GM23338 (cell line): ENCODE data around the gene TBL3. TPM values are rescaled to one million over a fixed set of nuclear protein-coding genes. Genes with fewer than 3 reads are reported as not detected.
A peak's percentile ranks its signal among the peaks of the same experiment; 100 is the strongest.

Experiments
- ATAC-seq: fragments of 200-7000 bp; cut with Tn5 transposase; 3 replicates; pipeline ENCODE4 v1.9.1; 2020
- DNase-seq: peaks from one replicate; pipeline ENCODE4 v3.0.0-alpha.2; 2015; ENCODE audit warnings: low spot score
- H2AFZ ChIP-seq: fragments of 200-600 bp; sonication (generic); 2 replicates; pipeline ENCODE4 v1.8.0; 2016; ENCODE audit warnings: antibody characterized with exemption, mild to moderate bottlenecking, moderate library complexity
- H3F3A ChIP-seq: fragments of 200-600 bp; sonication (generic); replicated peaks from 2 replicates; pipeline ENCODE4 v1.8.0; 2017; ENCODE audit warnings: antibody characterized with exemption, mixed run types, low read depth
- H3K27ac ChIP-seq: fragments of 200-600 bp; sonication (generic); 2 replicates; pipeline ENCODE4 v1.6.1; 2016; ENCODE audit warnings: low read depth
- H3K27me3 ChIP-seq: fragments of 200-600 bp; sonication (generic); 2 replicates; pipeline ENCODE4 v1.8.0; 2016; ENCODE audit warnings: mild to moderate bottlenecking, mixed run types, moderate library complexity; ENCODE audit not compliant: insufficient read depth
- H3K36me3 ChIP-seq: fragments of 200-600 bp; sonication (generic); 2 replicates; pipeline ENCODE4 v1.8.0; 2016; ENCODE audit warnings: mild to moderate bottlenecking; ENCODE audit not compliant: insufficient read depth
- H3K4me1 ChIP-seq: fragments of 200-600 bp; sonication (generic); 2 replicates; pipeline ENCODE4 v1.8.0; 2016; ENCODE audit warnings: mild to moderate bottlenecking, moderate library complexity; ENCODE audit not compliant: insufficient read depth
- H3K4me2 ChIP-seq: fragments of 200-600 bp; sonication (generic); 2 replicates; pipeline ENCODE4 v1.7.1; 2017; ENCODE audit warnings: mixed run types
- H3K4me3 ChIP-seq: fragments of 200-600 bp; sonication (generic); 2 replicates; pipeline ENCODE4 v1.6.1; 2016; ENCODE audit warnings: mixed run types
- H3K79me2 ChIP-seq: fragments of 200-600 bp; sonication (generic); replicated peaks from 2 replicates; pipeline ENCODE4 v1.8.0; 2017; ENCODE audit warnings: mild to moderate bottlenecking; ENCODE audit not compliant: insufficient read depth
- H3K9me2 ChIP-seq: fragments of 200-600 bp; sonication (generic); 2 replicates; pipeline ENCODE4 v1.8.0; 2017; ENCODE audit not compliant: insufficient read depth
- H4K20me1 ChIP-seq: fragments of 200-600 bp; sonication (generic); replicated peaks from 2 replicates; pipeline ENCODE4 v1.8.0; 2017; ENCODE audit warnings: mild to moderate bottlenecking; ENCODE audit not compliant: insufficient read depth
- H3K27ac Mint-ChIP-seq: 2 replicates; pipeline ENCODE4 v1.8.0; 2020; ENCODE audit warnings: inconsistent platforms, mild to moderate bottlenecking, moderate library complexity, mixed read lengths
- H3K27me3 Mint-ChIP-seq: 3 replicates; pipeline ENCODE4 v1.8.0; 2022; ENCODE audit warnings: low read depth, mild to moderate bottlenecking, moderate library complexity, mixed read lengths, inconsistent platforms; ENCODE audit not compliant: insufficient read depth, poor library complexity
- H3K36me3 Mint-ChIP-seq: 3 replicates; pipeline ENCODE4 v1.8.0; 2021; ENCODE audit warnings: low read depth, mild to moderate bottlenecking, inconsistent platforms, moderate library complexity, mixed read lengths
- H3K4me1 Mint-ChIP-seq: 3 replicates; pipeline ENCODE4 v1.8.0; 2020; ENCODE audit warnings: mild to moderate bottlenecking, inconsistent platforms, mixed read lengths
- H3K4me3 Mint-ChIP-seq: 3 replicates; pipeline ENCODE4 v1.8.0; 2021; ENCODE audit warnings: moderate library complexity, mild to moderate bottlenecking, inconsistent platforms, mixed read lengths
- H3K9me3 Mint-ChIP-seq: 3 replicates; pipeline ENCODE4 v1.8.0; 2020; ENCODE audit warnings: moderate library complexity, mild to moderate bottlenecking, inconsistent platforms, mixed read lengths
- CREB1 ChIP-seq: fragments of 250-450 bp; sonication (Bioruptor Pico); IDR thresholded peaks from 2 replicates; pipeline ENCODE4 v1.5.0; 2020; ENCODE audit warnings: low read depth, mild to moderate bottlenecking, moderate library complexity
- CTCF ChIP-seq, 2 experiments: fragments of 200-600 bp in 1 of 2; sonication (generic) in 1 of 2; conservative IDR thresholded peaks; 2 replicates each; pipeline versions ENCODE4 v1.5.1 to v1.6.1; 2016 to 2017; ENCODE audit warnings: antibody characterized with exemption in 2 of 2, low read depth in 2 of 2, mild to moderate bottlenecking in 2 of 2, moderate library complexity in 1 of 2
- ETS1 ChIP-seq: IDR thresholded peaks from 2 replicates; pipeline ENCODE4 v1.6.1; 2016; ENCODE audit warnings: antibody characterized with exemption
- EZH2 ChIP-seq: fragments of 200-600 bp; sonication (generic); IDR thresholded peaks from one replicate; pipeline ENCODE4 v1.8.0; 2017; ENCODE audit warnings: antibody characterized with exemption, mild to moderate bottlenecking, low read depth; ENCODE audit not compliant: unreplicated experiment
- EZH2phosphoT487 ChIP-seq: fragments of 200-600 bp; sonication (generic); IDR thresholded peaks from one replicate; pipeline ENCODE4 v1.8.1; 2018; ENCODE audit warnings: antibody characterized with exemption; ENCODE audit not compliant: unreplicated experiment
- JUNB ChIP-seq: IDR thresholded peaks from one replicate; pipeline ENCODE4 v1.6.1; 2016; ENCODE audit warnings: antibody characterized with exemption; ENCODE audit not compliant: unreplicated experiment
- NANOG ChIP-seq: IDR thresholded peaks from 2 replicates; pipeline ENCODE4 v1.6.1; 2016; ENCODE audit warnings: antibody characterized with exemption, borderline replicate concordance
- REST ChIP-seq: IDR thresholded peaks from one replicate; pipeline ENCODE4 v1.6.1; 2018; ENCODE audit warnings: antibody characterized with exemption; ENCODE audit not compliant: unreplicated experiment
- STAT1 ChIP-seq: IDR thresholded peaks from one replicate; pipeline ENCODE4 v1.6.1; 2016; ENCODE audit warnings: antibody characterized with exemption; ENCODE audit not compliant: unreplicated experiment
- ZNF114 ChIP-seq: fragments of 250-450 bp; sonication (Bioruptor Pico); IDR thresholded peaks from 2 replicates; pipeline ENCODE4 v1.5.0; 2020; ENCODE audit warnings: mild to moderate bottlenecking, moderate library complexity
- ZNF331 ChIP-seq: fragments of 250-450 bp; sonication (Bioruptor Pico); IDR thresholded peaks from 2 replicates; pipeline ENCODE4 v1.5.0; 2020; ENCODE audit warnings: low read depth, mild to moderate bottlenecking, moderate library complexity
- ZNF462 ChIP-seq: fragments of 250-450 bp; sonication (Bioruptor Pico); IDR thresholded peaks from 2 replicates; pipeline ENCODE4 v1.5.0; 2020; ENCODE audit warnings: mild to moderate bottlenecking, moderate library complexity
- polyA plus RNA-seq: library from polyadenylated mRNA; unstranded; fragments of >200 nt; fragmentation: Nextera tagmentation; extraction: Ambion mirVana; gene quantifications from 2 replicates; pipeline ENCODE4 v1.2.1, GENCODE V29; 2016
- total RNA-seq: library from RNA; depleted of rRNA; stranded (reverse); fragments of >200 nt; shearing (Covaris generic); gene quantifications from 2 replicates; pipeline ENCODE4 v1.2.3, GENCODE V29; 2014

Gene TBL3
- total and polyA plus RNA-seq, 2 experiments from 2014 or later = 67.0 to 157 TPM

GRCh38 chr16:2027024-2028010 lies 55.5 kb downstream of the TBL3 start:
- Histone ChIP-seq H3K4me3 (peak overlapping the region; percentile 60), H3K27ac (no peak overlapping the region), H3K27me3 (peaks cover 36% of the 10 kb centered on the region), H3K4me1 (no peaks in the 10 kb centered on the region; the same call in 1 of the 2 replicates), H3K9me2 (no peaks in the 10 kb centered on the region), H4K20me1 (no peaks in the 10 kb centered on the region), H3K79me2 (no peaks in the 10 kb centered on the region), H2AFZ (peak overlapping the region; percentile 72; the same call in 1 of the 2 replicates), H3F3A (peaks cover 5% of the 10 kb centered on the region), H3K36me3 (no peaks in the 10 kb centered on the region), H3K4me2 (peak overlapping the region; percentile 85)
- H3K4me1 Mint-ChIP-seq = peaks cover 12% of the 10 kb centered on the region
- TF ChIP-seq ZNF331 (CRISPR knock-in tag) (no peak), ZNF114 (no peak), CTCF (conservative IDR thresholded peaks at IDR 0.05; ENCODE audit: low read depth in 2 of 2) (no peak), EZH2phosphoT487 (no peak), NANOG (no peak), REST (no peak), STAT1 (no peak), ZNF462 (no peak), EZH2 (no peak), CREB1 (CRISPR knock-in tag) (no peak), ETS1 (no peak), JUNB (no peak)
- ATAC-seq (no peak), DNase-seq (no peak)
- H3K36me3 Mint-ChIP-seq = peaks cover 3% of the 10 kb centered on the region; the same call in 1 of the 3 replicates
- no peaks in the 10 kb centered on the region for H3K9me3 Mint-ChIP-seq
- no peak overlapping the region for H3K27ac Mint-ChIP-seq
- H3K27me3 Mint-ChIP-seq = peaks cover 14% of the 10 kb centered on the region
- peak overlapping the region; percentile 81 for H3K4me3 Mint-ChIP-seq
